Osteocyte (in vitro differentiated cells): ENCODE measurements around the gene SLC39A7. TPM values are rescaled to one million over a fixed set of nuclear protein-coding genes. Genes with fewer than 3 reads are reported as not detected.
A peak's percentile ranks its signal among the peaks of the same experiment; 100 is the strongest.

Experiments used
- DNase-seq: peaks from one replicate; pipeline ENCODE4 v3.0.0; 2021; ENCODE audit warnings: mixed read lengths; ENCODE audit not compliant: unreplicated experiment; ENCODE audit errors: extremely low spot score
- H3K27ac Mint-ChIP-seq: one replicate; pipeline ENCODE4 v1.8.0; 2021; ENCODE audit warnings: mild to moderate bottlenecking, mixed read lengths; ENCODE audit not compliant: unreplicated experiment
- H3K27me3 Mint-ChIP-seq: one replicate; pipeline ENCODE4 v1.8.0; 2021; ENCODE audit warnings: mixed read lengths; ENCODE audit not compliant: unreplicated experiment
- H3K36me3 Mint-ChIP-seq: one replicate; pipeline ENCODE4 v1.8.0; 2021; ENCODE audit warnings: mixed read lengths; ENCODE audit not compliant: unreplicated experiment
- H3K4me1 Mint-ChIP-seq: one replicate; pipeline ENCODE4 v1.8.0; 2021; ENCODE audit warnings: mixed read lengths; ENCODE audit not compliant: unreplicated experiment
- H3K4me3 Mint-ChIP-seq: one replicate; pipeline ENCODE4 v1.8.0; 2021; ENCODE audit warnings: mild to moderate bottlenecking, moderate library complexity, mixed read lengths; ENCODE audit not compliant: unreplicated experiment
- H3K9me3 Mint-ChIP-seq: one replicate; pipeline ENCODE4 v1.8.0; 2021; ENCODE audit warnings: mixed read lengths; ENCODE audit not compliant: unreplicated experiment
- CTCF ChIP-seq: fragments of 200-600 bp; sonication (generic); IDR thresholded peaks from 2 replicates; pipeline ENCODE4 v1.5.0; 2021; ENCODE audit warnings: antibody characterized with exemption, mild to moderate bottlenecking, moderate library complexity
- total RNA-seq: library from RNA; stranded (reverse); gene quantifications from 2 replicates; pipeline ENCODE4 v1.2.1, GENCODE V29; 2021

The SLC39A7 gene
- total RNA-seq, 1 donor from 2014 or later = 201 TPM

- Mint-ChIP-seq H3K36me3 (peaks cover 7% of the 10 kb centered on the region), H3K27ac (no peak overlapping the region), H3K9me3 (no peaks in the 10 kb centered on the region), H3K4me1 (peaks cover 22% of the 10 kb centered on the region), H3K27me3 (peaks cover 21% of the 10 kb centered on the region), H3K4me3 (no peak overlapping the region)
- no peak for DNase-seq
- no peak for TF ChIP-seq CTCF
These were observed 12.9 kb upstream of the SLC39A7 start for GRCh38 chr6:33187809-33188208.

- Mint-ChIP-seq H3K27me3 (peaks cover 21% of the 10 kb centered on the region), H3K36me3 (peaks cover 11% of the 10 kb centered on the region), H3K4me1 (peaks cover 28% of the 10 kb centered on the region), H3K9me3 (no peaks in the 10 kb centered on the region), H3K4me3 (no peak overlapping the region), H3K27ac (no peak overlapping the region)
- no peak for DNase-seq
- no peak for TF ChIP-seq CTCF
These were observed 11.5 kb upstream of the SLC39A7 start for GRCh38 chr6:33189164-33189563.

GRCh38 chr6:33189625-33190448 is 10.8 kb upstream of the SLC39A7 start:
- no peak for DNase-seq
- Mint-ChIP-seq H3K27ac (no peak overlapping the region), H3K4me1 (peaks cover 28% of the 10 kb centered on the region), H3K36me3 (peaks cover 15% of the 10 kb centered on the region), H3K27me3 (peaks cover 21% of the 10 kb centered on the region), H3K4me3 (no peak overlapping the region), H3K9me3 (no peaks in the 10 kb centered on the region)
- TF ChIP-seq CTCF = no peak

- peaks cover 22% of the 10 kb centered on the region for H3K36me3 Mint-ChIP-seq
- peaks cover 21% of the 10 kb centered on the region for H3K27me3 Mint-ChIP-seq
- no peaks in the 10 kb centered on the region for H3K9me3 Mint-ChIP-seq
- no peak overlapping the region for H3K4me3 Mint-ChIP-seq
- H3K4me1 Mint-ChIP-seq = peaks cover 28% of the 10 kb centered on the region
- H3K27ac Mint-ChIP-seq = no peak overlapping the region
- no peak for DNase-seq
- TF ChIP-seq CTCF = no peak
These were observed 10.1 kb upstream of the SLC39A7 start for GRCh38 chr6:33190504-33191107.

GRCh38 chr6:33191383-33192104 is 9.1 kb upstream of the SLC39A7 start:
- Mint-ChIP-seq H3K27ac (peak overlapping the region; percentile 2), H3K27me3 (peaks cover 15% of the 10 kb centered on the region), H3K36me3 (peaks cover 30% of the 10 kb centered on the region), H3K9me3 (no peaks in the 10 kb centered on the region), H3K4me1 (peaks cover 28% of the 10 kb centered on the region), H3K4me3 (peak overlapping the region; percentile 16)
- no peak for DNase-seq
- TF ChIP-seq CTCF = no peak
